ENCODE data around the gene TECR. TPM values are rescaled to one million over a fixed set of nuclear protein-coding genes. Genes with fewer than 3 reads are reported as not detected.
A peak's percentile ranks its signal among the peaks of the same experiment; 100 is the strongest.

Gene TECR
- total and polyA plus RNA-seq, 9 of the 15 experiments (the other 6 are each of a cell fraction or from before 2014, with no cell fraction given): 29.3 to 211 (median 81.4) TPM

GRCh38 chr19:14536926-14537692, 7.7 kb downstream of the TECR start (continued):
- TF ChIP-seq ZNF134 (CRISPR knock-in tag; conservative IDR thresholded peaks at IDR 0.05) (0 out of 2 replicates have a peak, but pooled peaks have one; percentile 48), RCOR1 (IDR thresholded peaks at IDR 0.05; ENCODE audit: borderline replicate concordance in 1 of 2, low read depth in 2 of 2, low read length in 2 of 2) (peak in 1 of 2 experiments; percentile 45; a peak in 1 of 4 replicates), ZNF263 (CRISPR knock-in tag; IDR thresholded peaks at IDR 0.05; ENCODE audit: borderline replicate concordance) (peak; percentile 80), GATA2 (CRISPR knock-in tag; IDR thresholded peaks at IDR 0.05) (peak; percentile 22; the same call in 1 of the 2 replicates), NRF1 (conservative IDR thresholded peaks at IDR 0.05 in 1 of 2, IDR thresholded peaks at IDR 0.05 in 1 of 2) (peak; percentile 63 to 71), MAX (CRISPR knock-in tag; IDR thresholded peaks at IDR 0.05) (no peak), MTF1 (CRISPR knock-in tag; IDR thresholded peaks at IDR 0.05; ENCODE audit: borderline replicate concordance) (no peak), E2F4 (CRISPR knock-in tag; IDR thresholded peaks at IDR 0.05; ENCODE audit: low read depth) (no peak), PRPF4 (IDR thresholded peaks at IDR 0.05; ENCODE audit: insufficient read depth, low read depth, low read length, poor library complexity, severe bottlenecking) (no peak), EGR1 (conservative IDR thresholded peaks at IDR 0.05) (peak; percentile 72), ZKSCAN1 (IDR thresholded peaks at IDR 0.05; ENCODE audit: low read depth, low read length) (no peak), HNRNPL (IDR thresholded peaks at IDR 0.05; ENCODE audit: low read depth, low read length) (no peak), NBN (IDR thresholded peaks at IDR 0.05; ENCODE audit: low read depth) (peak; percentile 39; the same call in 1 of the 2 replicates), TFAP4 (CRISPR knock-in tag; IDR thresholded peaks at IDR 0.05; ENCODE audit: borderline replicate concordance) (peak; percentile 82), SOX6 (IDR thresholded peaks at IDR 0.05) (peak; percentile 54; the same call in 1 of the 2 replicates), SIN3B (IDR thresholded peaks at IDR 0.05; ENCODE audit: low read depth) (no peak), CREM (IDR thresholded peaks at IDR 0.05; ENCODE audit: low read depth) (peak; percentile 30), DPF2 (IDR thresholded peaks at IDR 0.05) (peak; percentile 83), HLTF (IDR thresholded peaks at IDR 0.05) (no peak), HDGF (IDR thresholded peaks at IDR 0.05) (no peak), ARNT (IDR thresholded peaks at IDR 0.05) (0 out of 4 replicates have a peak, but pooled peaks of 1 of the 2 experiments have one; percentile 42), TAL1 (IDR thresholded peaks at IDR 0.05) (peak; percentile 77), MTA3 (IDR thresholded peaks at IDR 0.05; ENCODE audit: borderline replicate concordance) (peak; percentile 48; the same call in 1 of the 2 replicates), SLC30A9 (CRISPR knock-in tag; IDR thresholded peaks at IDR 0.05) (no peak), MTA2 (IDR thresholded peaks at IDR 0.05; ENCODE audit: low read depth) (peak; percentile 40; the same call in 1 of the 2 replicates), BACH1 (tag; IDR thresholded peaks at IDR 0.05) (no peak), ZNF449 (CRISPR knock-in tag; IDR thresholded peaks at IDR 0.05) (no peak)
